Measurements from ENCODE around the gene DDAH1. TPM values are rescaled to one million over a fixed set of nuclear protein-coding genes. Genes with fewer than 3 reads are reported as not detected.

The DDAH1 gene
- total RNA-seq, 4 donors from 2014 or later = 17.5 to 64.2 (median 40.0) TPM

- H3K27me3 ChIP-seq = no peaks in the 10 kb centered on the region
- TF ChIP-seq CTCF (IDR thresholded peaks at IDR 0.05) (no peak), POLR2A (IDR thresholded peaks at IDR 0.05) (no peak)
- no peak overlapping the region for H3K4me3 ChIP-seq (replicated peaks in 1 of 3)
- H3K9me3 ChIP-seq = no peaks in the 10 kb centered on the region
- 90 to 94% methylated on average over 2 of the region's 2 CpGs for WGBS, 2 donors
- H3K4me1 ChIP-seq = peaks cover 5 to 14% of the 10 kb centered on the region in 2 donors
- intact Hi-C loops (cut with DNase I) = no loop called here
- H3K36me3 ChIP-seq = no peaks in the 10 kb centered on the region
- H3K27ac ChIP-seq = no peak overlapping the region
- no peak for DNase-seq
Observed at GRCh38 chr1:85357817-85358216, 107.1 kb downstream of the DDAH1 start.

- Histone ChIP-seq H3K4me3 (replicated peaks in 1 of 3) (no peak overlapping the region), H3K27ac (no peak overlapping the region), H3K4me1 (peaks cover 0 to 12% of the 10 kb centered on the region in 2 donors), H3K36me3 (no peaks in the 10 kb centered on the region), H3K9me3 (no peaks in the 10 kb centered on the region), H3K27me3 (no peaks in the 10 kb centered on the region)
- no peak for TF ChIP-seq CTCF (IDR thresholded peaks at IDR 0.05)
- no peak for TF ChIP-seq POLR2A (IDR thresholded peaks at IDR 0.05)
- DNase-seq = no peak
- intact Hi-C loops (cut with DNase I) = no loop called here
Observed at GRCh38 chr1:85356130-85356529, 108.8 kb downstream of the DDAH1 start.

GRCh38 chr1:85352055-85352454, 112.9 kb downstream of the DDAH1 start:
- Histone ChIP-seq H3K4me1 (no peaks in the 10 kb centered on the region), H3K4me3 (replicated peaks in 1 of 3) (no peak overlapping the region), H3K9me3 (no peaks in the 10 kb centered on the region), H3K27me3 (no peaks in the 10 kb centered on the region), H3K36me3 (no peaks in the 10 kb centered on the region), H3K27ac (no peak overlapping the region)
- DNase-seq = no peak
- intact Hi-C loops (cut with DNase I) = no loop called here
- TF ChIP-seq CTCF (IDR thresholded peaks at IDR 0.05) = no peak
- TF ChIP-seq POLR2A (IDR thresholded peaks at IDR 0.05) = no peak
- WGBS, 2 donors = 93 to 98% methylated on average over 4 of the region's 4 CpGs

- Histone ChIP-seq H3K27me3 (no peaks in the 10 kb centered on the region), H3K27ac (no peak overlapping the region), H3K4me1 (no peaks in the 10 kb centered on the region), H3K9me3 (no peaks in the 10 kb centered on the region), H3K36me3 (no peaks in the 10 kb centered on the region), H3K4me3 (replicated peaks in 1 of 3) (no peak overlapping the region)
- 85 to 92% methylated on average over 3 of the region's 3 CpGs for WGBS, 2 donors
- TF ChIP-seq POLR2A (IDR thresholded peaks at IDR 0.05) (no peak), CTCF (IDR thresholded peaks at IDR 0.05) (no peak)
- no peak for DNase-seq
- intact Hi-C loops (cut with DNase I) = no loop called here
Observed at GRCh38 chr1:85351202-85351828, 113.6 kb downstream of the DDAH1 start.

GRCh38 chr1:85349224-85349623, 115.7 kb downstream of the DDAH1 start:
- H3K4me3 ChIP-seq (replicated peaks in 1 of 3) = no peak overlapping the region
- intact Hi-C loops (cut with DNase I) = no loop called here

More at GRCh38 chr1:85349224-85349623, 115.7 kb downstream of the DDAH1 start:
- Histone ChIP-seq H3K36me3 (no peaks in the 10 kb centered on the region), H3K9me3 (no peaks in the 10 kb centered on the region), H3K27ac (no peak overlapping the region), H3K4me1 (no peaks in the 10 kb centered on the region), H3K27me3 (no peaks in the 10 kb centered on the region)
- DNase-seq = no peak
- TF ChIP-seq POLR2A (IDR thresholded peaks at IDR 0.05) = no peak
- 89 to 93% methylated on average over 3 of the region's 3 CpGs for WGBS, 2 donors
